ENCODE data around the gene RIMS4. TPM values are rescaled to one million over a fixed set of nuclear protein-coding genes. Genes with fewer than 3 reads are reported as not detected.
"Not testable (repeated sequence)": the region's sequence is repeated elsewhere in the genome, so short reads cannot be mapped to it uniquely, and the experiment has no call there.

RIMS4 gene
- total RNA-seq, 1 experiment from 2014 or later, result 10.9 TPM

GRCh38 chr20:44833437-44833836 is 23.1 kb upstream of the RIMS4 start:
- DNase-seq (ENCODE audit: low spot score), result no peak
- in situ Hi-C loops (cut with HindIII; ENCODE audit: low sequenced_read_pairs), result no loop called here

- in situ Hi-C loops (cut with HindIII; ENCODE audit: low sequenced_read_pairs), result no loop called here
- peak; percentile 53 for DNase-seq (ENCODE audit: low spot score)
Observed at GRCh38 chr20:44832724-44833123, 22.4 kb upstream of the RIMS4 start.

- no peak for DNase-seq (ENCODE audit: low spot score)
Observed at GRCh38 chr20:44830995-44831394, 20.6 kb upstream of the RIMS4 start.

GRCh38 chr20:44830523-44830922 is 20.2 kb upstream of the RIMS4 start:
- in situ Hi-C loops (cut with HindIII; ENCODE audit: low sequenced_read_pairs), result no loop called here
- DNase-seq (ENCODE audit: low spot score), result no peak

More at GRCh38 chr20:44830995-44831394, 20.6 kb upstream of the RIMS4 start:
- in situ Hi-C loops (cut with HindIII; ENCODE audit: low sequenced_read_pairs), result no loop called here

- in situ Hi-C loops (cut with HindIII; ENCODE audit: low sequenced_read_pairs), result no loop called here
Observed at GRCh38 chr20:44829688-44830087, 19.3 kb upstream of the RIMS4 start.

GRCh38 chr20:44828640-44829039 is 18.3 kb upstream of the RIMS4 start:
- DNase-seq (ENCODE audit: low spot score), result no peak
- in situ Hi-C loops (cut with HindIII; ENCODE audit: low sequenced_read_pairs), result no loop called here

More at GRCh38 chr20:44829688-44830087, 19.3 kb upstream of the RIMS4 start:
- DNase-seq (ENCODE audit: low spot score), result no peak

GRCh38 chr20:44827401-44827800 is 17.1 kb upstream of the RIMS4 start:
- DNase-seq (ENCODE audit: low spot score), result no peak
- in situ Hi-C loops (cut with HindIII; ENCODE audit: low sequenced_read_pairs), result no loop called here

GRCh38 chr20:44821576-44821975 is 11.2 kb upstream of the RIMS4 start:
- in situ Hi-C loops (cut with HindIII; ENCODE audit: low sequenced_read_pairs); DNase-seq (ENCODE audit: low spot score): not testable (repeated sequence)

GRCh38 chr20:44819936-44820335 is 9.6 kb upstream of the RIMS4 start:
- in situ Hi-C loops (cut with HindIII; ENCODE audit: low sequenced_read_pairs), result no loop called here
- peak; percentile 43 for DNase-seq (ENCODE audit: low spot score)

- in situ Hi-C loops (cut with HindIII; ENCODE audit: low sequenced_read_pairs), result no loop called here
- DNase-seq (ENCODE audit: low spot score), result no peak
Observed at GRCh38 chr20:44817143-44817910, 7.0 kb upstream of the RIMS4 start.

GRCh38 chr20:44814937-44815336 is 4.6 kb upstream of the RIMS4 start:
- in situ Hi-C loops (cut with HindIII; ENCODE audit: low sequenced_read_pairs), result no loop called here
- no peak for DNase-seq (ENCODE audit: low spot score)

- DNase-seq (ENCODE audit: low spot score), result no peak
- in situ Hi-C loops (cut with HindIII; ENCODE audit: low sequenced_read_pairs), result no loop called here
Observed at GRCh38 chr20:44811150-44811685, 872 bp upstream of the RIMS4 start.

GRCh38 chr20:44810061-44810390 is 320 bp downstream of the RIMS4 start:
- no peak for DNase-seq (ENCODE audit: low spot score)
- in situ Hi-C loops (cut with HindIII; ENCODE audit: low sequenced_read_pairs), result no loop called here

GRCh38 chr20:44809380-44810060 is 826 bp downstream of the RIMS4 start:
- no peak for DNase-seq (ENCODE audit: low spot score)
- in situ Hi-C loops (cut with HindIII; ENCODE audit: low sequenced_read_pairs), result no loop called here

- no peak for DNase-seq (ENCODE audit: low spot score)
- in situ Hi-C loops (cut with HindIII; ENCODE audit: low sequenced_read_pairs), result no loop called here
Observed at GRCh38 chr20:44807684-44808056, 2.7 kb downstream of the RIMS4 start.

- in situ Hi-C loops (cut with HindIII; ENCODE audit: low sequenced_read_pairs), result no loop called here
Observed at GRCh38 chr20:44807051-44807683, 3.2 kb downstream of the RIMS4 start.

GRCh38 chr20:44805979-44806620 is 4.2 kb downstream of the RIMS4 start:
- DNase-seq (ENCODE audit: low spot score), result peak; percentile 91

More at GRCh38 chr20:44807051-44807683, 3.2 kb downstream of the RIMS4 start:
- peak; percentile 48 for DNase-seq (ENCODE audit: low spot score)

GRCh38 chr20:44805335-44805978 is 4.9 kb downstream of the RIMS4 start:
- in situ Hi-C loops (cut with HindIII; ENCODE audit: low sequenced_read_pairs), result no loop called here
- DNase-seq (ENCODE audit: low spot score), result no peak

More at GRCh38 chr20:44805979-44806620, 4.2 kb downstream of the RIMS4 start:
- in situ Hi-C loops (cut with HindIII; ENCODE audit: low sequenced_read_pairs), result no loop called here

GRCh38 chr20:44803383-44803941 is 6.9 kb downstream of the RIMS4 start:
- DNase-seq (ENCODE audit: low spot score), result no peak
- in situ Hi-C loops (cut with HindIII; ENCODE audit: low sequenced_read_pairs), result no loop called here

All from G401 (cell line).